IPS-18a (cell line): ENCODE results near the gene ATP8B2.

ENCODE experiments used
- H3K27ac ChIP-seq: one replicate; pipeline ENCODE4 v1.5.1; 2013; ENCODE audit warnings: low read length
- H3K27me3 ChIP-seq: one replicate; pipeline ENCODE4 v1.6.1; 2013; ENCODE audit warnings: mild to moderate bottlenecking, low read length; ENCODE audit not compliant: control insufficient read depth, insufficient read depth
- H3K36me3 ChIP-seq: one replicate; pipeline ENCODE4 v1.6.1; 2013; ENCODE audit warnings: low read depth, low read length; ENCODE audit not compliant: control insufficient read depth
- H3K4me1 ChIP-seq: one replicate; pipeline ENCODE4 v1.6.1; 2013; ENCODE audit warnings: low read depth, low read length; ENCODE audit not compliant: control insufficient read depth
- H3K4me3 ChIP-seq: one replicate; pipeline ENCODE4 v1.5.1; 2013; ENCODE audit warnings: low read length
- H3K9ac ChIP-seq: one replicate; pipeline ENCODE4 v1.6.1; 2013; ENCODE audit warnings: mild to moderate bottlenecking, low read length, moderate library complexity
- H3K9me3 ChIP-seq: one replicate; pipeline ENCODE4 v1.6.1; 2013; ENCODE audit warnings: low read depth, low read length; ENCODE audit not compliant: control insufficient read depth

ATP8B2 gene

GRCh38 chr1:154326546-154327465, 1.5 kb downstream of the ATP8B2 start:
- Histone ChIP-seq H3K36me3 (peaks cover 13% of the 10 kb centered on the region), H3K27ac (no peak overlapping the region), H3K27me3 (no peaks in the 10 kb centered on the region), H3K9ac (peak overlapping the region; percentile 41), H3K4me1 (peaks cover 26% of the 10 kb centered on the region), H3K9me3 (no peaks in the 10 kb centered on the region), H3K4me3 (peak overlapping the region; percentile 87)

GRCh38 chr1:154327466-154328317, 2.4 kb downstream of the ATP8B2 start:
- peak overlapping the region; percentile 13 for H3K27ac ChIP-seq
- peaks cover 26% of the 10 kb centered on the region for H3K4me1 ChIP-seq
- no peaks in the 10 kb centered on the region for H3K27me3 ChIP-seq
- H3K9me3 ChIP-seq, result no peaks in the 10 kb centered on the region
- peak overlapping the region; percentile 54 for H3K4me3 ChIP-seq
- H3K9ac ChIP-seq, result peak overlapping the region; percentile 47
- peaks cover 20% of the 10 kb centered on the region for H3K36me3 ChIP-seq

- H3K9ac ChIP-seq, result peak overlapping the region; percentile 47
- peaks cover 26% of the 10 kb centered on the region for H3K4me1 ChIP-seq
- peak overlapping the region; percentile 54 for H3K4me3 ChIP-seq
- no peaks in the 10 kb centered on the region for H3K27me3 ChIP-seq
- no peaks in the 10 kb centered on the region for H3K9me3 ChIP-seq
- H3K27ac ChIP-seq, result peak overlapping the region; percentile 13
- H3K36me3 ChIP-seq, result peaks cover 21% of the 10 kb centered on the region
These were observed 3.2 kb downstream of the ATP8B2 start for GRCh38 chr1:154328318-154329151.

GRCh38 chr1:154329152-154329521, 3.8 kb downstream of the ATP8B2 start:
- Histone ChIP-seq H3K27ac (no peak overlapping the region), H3K4me3 (peak overlapping the region; percentile 54), H3K9ac (no peak overlapping the region)

GRCh38 chr1:154329551-154330131, 4.3 kb downstream of the ATP8B2 start:
- H3K27me3 ChIP-seq, result no peaks in the 10 kb centered on the region
- H3K36me3 ChIP-seq, result peaks cover 31% of the 10 kb centered on the region
- H3K9ac ChIP-seq, result no peak overlapping the region
- H3K27ac ChIP-seq, result no peak overlapping the region
- H3K4me1 ChIP-seq, result peaks cover 26% of the 10 kb centered on the region
- no peak overlapping the region for H3K4me3 ChIP-seq
- H3K9me3 ChIP-seq, result no peaks in the 10 kb centered on the region

More at GRCh38 chr1:154329152-154329521, 3.8 kb downstream of the ATP8B2 start:
- H3K9me3 ChIP-seq, result no peaks in the 10 kb centered on the region
- H3K4me1 ChIP-seq, result peaks cover 26% of the 10 kb centered on the region
- no peaks in the 10 kb centered on the region for H3K27me3 ChIP-seq
- peaks cover 26% of the 10 kb centered on the region for H3K36me3 ChIP-seq

GRCh38 chr1:154330669-154331068, 5.3 kb downstream of the ATP8B2 start:
- Histone ChIP-seq H3K9me3 (no peaks in the 10 kb centered on the region), H3K27me3 (no peaks in the 10 kb centered on the region), H3K4me3 (no peak overlapping the region), H3K9ac (no peak overlapping the region), H3K36me3 (peaks cover 31% of the 10 kb centered on the region), H3K27ac (no peak overlapping the region), H3K4me1 (peaks cover 26% of the 10 kb centered on the region)

- H3K36me3 ChIP-seq, result peaks cover 48% of the 10 kb centered on the region
- H3K27ac ChIP-seq, result no peak overlapping the region
- H3K9ac ChIP-seq, result no peak overlapping the region
- H3K27me3 ChIP-seq, result no peaks in the 10 kb centered on the region
- no peak overlapping the region for H3K4me3 ChIP-seq
- no peaks in the 10 kb centered on the region for H3K9me3 ChIP-seq
- H3K4me1 ChIP-seq, result peaks cover 6% of the 10 kb centered on the region
These were observed 9.0 kb downstream of the ATP8B2 start for GRCh38 chr1:154334079-154335024.

- Histone ChIP-seq H3K4me3 (no peak overlapping the region), H3K9ac (no peak overlapping the region), H3K36me3 (peaks cover 55% of the 10 kb centered on the region), H3K9me3 (no peaks in the 10 kb centered on the region), H3K27me3 (no peaks in the 10 kb centered on the region), H3K27ac (no peak overlapping the region), H3K4me1 (no peaks in the 10 kb centered on the region)
These were observed 9.8 kb downstream of the ATP8B2 start for GRCh38 chr1:154335025-154335714.

GRCh38 chr1:154337253-154337894, 12.0 kb downstream of the ATP8B2 start:
- no peak overlapping the region for H3K9ac ChIP-seq
- H3K27me3 ChIP-seq, result no peaks in the 10 kb centered on the region
- no peak overlapping the region for H3K4me3 ChIP-seq
- H3K4me1 ChIP-seq, result no peaks in the 10 kb centered on the region
- no peaks in the 10 kb centered on the region for H3K9me3 ChIP-seq
- H3K27ac ChIP-seq, result no peak overlapping the region
- H3K36me3 ChIP-seq, result peaks cover 57% of the 10 kb centered on the region
